Smooth muscle cell of trachea (primary cell): ENCODE results near the gene CLDN34. TPM values are rescaled to one million over a fixed set of nuclear protein-coding genes. Genes with fewer than 3 reads are reported as not detected.

ENCODE experiments used
- total RNA-seq: library from RNA; depleted of rRNA; stranded (reverse); fragments of >200 nt; gene quantifications from 2 replicates; pipeline ENCODE4 v1.2.1, GENCODE V29; 2014

The CLDN34 gene, protein sequence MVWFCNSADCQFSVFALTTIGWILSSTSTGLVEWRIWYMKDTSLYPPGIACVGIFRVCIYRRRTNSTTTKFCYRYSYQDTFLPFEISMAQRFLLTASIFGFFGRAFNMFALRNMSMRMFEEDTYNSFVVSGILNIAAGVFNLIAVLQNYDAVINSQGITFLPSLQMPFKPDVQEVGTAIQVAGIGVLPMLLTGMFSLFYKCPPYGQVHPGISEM
- not detected in 2 replicates for total RNA-seq

DNA sequence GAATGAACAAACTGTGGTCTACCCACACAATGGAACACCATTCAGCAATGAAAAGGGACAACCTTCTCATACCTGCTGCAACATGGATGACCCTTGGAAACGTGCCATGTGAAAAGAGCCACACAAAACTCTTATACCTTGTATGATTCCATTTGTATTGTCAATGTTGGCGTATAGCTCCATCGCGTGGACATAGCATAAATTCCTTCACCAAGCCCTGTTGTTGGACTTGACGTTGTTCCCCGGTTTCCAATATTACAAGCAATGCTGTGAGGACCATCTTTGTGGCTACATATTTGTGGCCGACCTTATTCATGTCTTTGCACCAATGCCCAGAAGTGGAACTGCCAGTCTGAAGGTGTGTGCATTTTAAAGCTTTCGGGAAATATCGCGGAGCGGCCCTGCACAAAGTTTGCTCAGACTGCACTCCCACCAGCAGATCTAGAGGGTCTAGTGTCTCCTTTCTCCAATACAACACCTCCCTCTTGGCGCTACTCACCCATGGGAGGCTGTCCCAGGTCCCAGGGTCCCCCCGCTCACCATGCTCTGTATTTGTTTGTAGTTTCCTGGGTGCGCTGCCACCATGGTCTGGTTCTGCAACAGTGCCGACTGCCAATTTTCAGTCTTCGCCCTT is at the start of gene CLDN34:
TSS of gene CLDN34 (plus strand) at position 584 of the 634 bp plus-strand sequence. CDS start at position 584, 0 bp downstream.

Other genes with a start within 250 kb of the CLDN34 start
- gene GPR143, start 201.5 kb upstream of the CLDN34 start, total RNA-seq, result not detected in 2 replicates
- gene SHROOM2, start 180.9 kb upstream of the CLDN34 start, total RNA-seq, result under 0.01 and 0.17 TPM in 2 replicates
- gene CLCN4, start 189.6 kb downstream of the CLDN34 start, total RNA-seq, result 5.8 and 9.3 TPM in 2 replicates